ENCODE data around the gene BCAP31.
"Not testable (repeated sequence)": the region's sequence is repeated elsewhere in the genome, so short reads cannot be mapped to it uniquely, and the experiment has no call there.

Gene BCAP31

GRCh38 chrX:153762626-153763173 is 38.5 kb upstream of the BCAP31 start:
- no peak for DNase-seq

- DNase-seq: no peak
These were observed 37.7 kb upstream of the BCAP31 start for GRCh38 chrX:153761863-153762262.

- no peak for DNase-seq
These were observed 30.9 kb upstream of the BCAP31 start for GRCh38 chrX:153755136-153755535.

GRCh38 chrX:153750127-153750774 is 26.1 kb upstream of the BCAP31 start:
- DNase-seq: no peak

- DNase-seq: not testable (repeated sequence)
These were observed 24.8 kb upstream of the BCAP31 start for GRCh38 chrX:153749017-153749416.

GRCh38 chrX:153746991-153747390 is 22.8 kb upstream of the BCAP31 start:
- DNase-seq: not testable (repeated sequence)

GRCh38 chrX:153746359-153746758 is 22.2 kb upstream of the BCAP31 start:
- DNase-seq: no peak

- DNase-seq: not testable (repeated sequence)
These were observed 20.9 kb upstream of the BCAP31 start for GRCh38 chrX:153745067-153745433.

GRCh38 chrX:153744210-153745066 is 20.3 kb upstream of the BCAP31 start:
- no peak for DNase-seq

- not testable (repeated sequence) for DNase-seq
These were observed 19.5 kb upstream of the BCAP31 start for GRCh38 chrX:153743468-153744209.

GRCh38 chrX:153742796-153743467 is 18.7 kb upstream of the BCAP31 start:
- DNase-seq: not testable (repeated sequence)

- not testable (repeated sequence) for DNase-seq
These were observed 17.9 kb upstream of the BCAP31 start for GRCh38 chrX:153742111-153742510.

GRCh38 chrX:153741446-153741845 is 17.3 kb upstream of the BCAP31 start:
- DNase-seq: no peak

- DNase-seq: no peak
These were observed 16.5 kb upstream of the BCAP31 start for GRCh38 chrX:153740631-153741222.

GRCh38 chrX:153739754-153740486 is 15.7 kb upstream of the BCAP31 start:
- DNase-seq: peak in 1 of 2 donors; percentile 24

- DNase-seq: no peak
These were observed 13.9 kb upstream of the BCAP31 start for GRCh38 chrX:153738056-153738605.

GRCh38 chrX:153736871-153737441 is 12.8 kb upstream of the BCAP31 start:
- no peak for DNase-seq

- DNase-seq: no peak
These were observed 12.1 kb upstream of the BCAP31 start for GRCh38 chrX:153736071-153736820.

GRCh38 chrX:153735274-153735673 is 11.1 kb upstream of the BCAP31 start:
- peak in 1 of 2 donors; percentile 51 for DNase-seq

- DNase-seq: no peak
These were observed 10.7 kb upstream of the BCAP31 start for GRCh38 chrX:153734871-153735270.
